OCI-LY7 (cell line): Measurements from ENCODE around the gene MTF1.

Experiments used
- CTCF ChIP-seq: fragments of 200-600 bp; sonication (generic); conservative IDR thresholded peaks from 2 replicates; pipeline ENCODE4 v1.5.1; 2014; ENCODE audit warnings: mild to moderate bottlenecking, antibody characterized with exemption, low read length, moderate library complexity, mixed read lengths
- EZH2phosphoT487 ChIP-seq: fragments of 200-600 bp; sonication (generic); IDR thresholded peaks from 2 replicates; pipeline ENCODE4 v1.6.1; 2018; ENCODE audit warnings: low read depth, borderline replicate concordance, mild to moderate bottlenecking, mixed run types, antibody characterized with exemption, low read length, moderate library complexity, mixed read lengths

GRCh38 chr1:37792943-37793686 is 66.3 kb downstream of the MTF1 start:
- TF ChIP-seq CTCF = no peak
- no peak for TF ChIP-seq EZH2phosphoT487
